Mucosa of gallbladder (tissue), 1 donor: ENCODE results near the gene PTPRQ. TPM values are rescaled to one million over a fixed set of nuclear protein-coding genes. Genes with fewer than 3 reads are reported as not detected.
"Not testable (repeated sequence)": the region's sequence is repeated elsewhere in the genome, so short reads cannot be mapped to it uniquely, and the experiment has no call there.

Experiments used
- DNase-seq: peaks from one replicate; pipeline ENCODE4 v3.0.0-alpha.2; 2020; ENCODE audit warnings: low spot score
- total RNA-seq: library from RNA; stranded (reverse); gene quantifications from one replicate; pipeline ENCODE4 v1.2.1, GENCODE V29; 2021
- donor health status: DM: no; HTN: no; CAD: no.

The PTPRQ gene
- total RNA-seq, 1 donor from 2014 or later: 1.3 TPM

GRCh38 chr12:80470403-80470802 is 26.4 kb downstream of the PTPRQ start:
- no peak for DNase-seq

GRCh38 chr12:80472236-80472635 is 28.2 kb downstream of the PTPRQ start:
- DNase-seq: no peak

DNA sequence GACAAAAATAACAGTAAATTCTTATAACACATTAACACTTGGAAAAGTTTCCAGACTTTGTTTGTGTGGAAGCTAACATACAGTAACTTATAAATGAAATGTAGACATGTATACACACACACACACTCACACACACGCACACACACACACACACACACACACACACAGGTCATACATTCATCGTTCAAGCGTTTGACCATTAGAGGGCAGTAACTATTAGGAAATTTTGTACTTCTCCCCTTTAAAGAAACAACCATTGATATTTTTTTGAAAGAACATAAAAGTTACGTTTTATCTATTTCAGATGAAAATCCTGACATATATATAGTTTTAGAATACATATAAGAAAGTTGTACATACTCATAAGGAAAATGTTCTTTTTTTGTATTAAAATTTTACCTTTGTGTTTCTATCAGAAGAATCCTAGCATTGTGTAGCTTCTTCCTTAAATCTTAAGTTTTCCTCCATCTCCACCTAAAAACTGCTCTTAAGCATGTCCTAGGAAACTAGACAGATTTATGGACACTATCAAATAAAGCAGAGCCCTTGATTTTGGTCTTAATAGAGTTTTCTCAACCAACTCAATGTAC is 29.0 kb downstream of the PTPRQ start:
- DNase-seq: no peak

DNA sequence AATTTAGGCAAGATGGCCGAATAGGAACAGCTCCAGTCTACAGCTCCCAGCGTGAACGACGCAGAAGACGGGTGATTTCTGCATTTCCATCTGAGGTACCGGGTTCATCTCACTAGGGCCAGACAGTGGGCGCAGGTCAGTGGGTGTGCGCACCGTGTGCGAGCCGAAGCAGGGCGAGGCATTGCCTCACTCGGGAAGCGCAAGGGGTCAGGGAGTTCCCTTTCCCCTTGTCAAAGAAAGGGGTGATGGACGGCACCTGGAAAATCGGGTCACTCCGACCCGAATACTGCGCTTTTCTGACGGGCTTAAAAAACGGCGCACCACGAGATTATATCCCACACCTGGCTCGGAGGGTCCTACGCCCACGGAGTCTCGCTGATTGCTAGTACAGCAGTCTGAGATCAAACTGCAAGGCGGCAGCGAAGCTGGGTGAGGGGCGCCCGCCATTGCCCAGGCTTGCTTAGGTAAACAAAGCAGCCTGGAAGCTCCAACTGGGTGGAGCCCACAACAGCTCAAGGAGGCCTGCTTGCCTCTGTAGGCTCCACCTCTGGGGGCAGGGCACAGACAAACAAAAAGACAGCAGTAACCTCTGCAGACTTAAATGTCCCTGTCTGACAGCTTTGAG is 33.6 kb downstream of the PTPRQ start:
- DNase-seq: not testable (repeated sequence)

- no peak for DNase-seq
These were observed 40.7 kb downstream of the PTPRQ start for GRCh38 chr12:80484746-80485145.

GRCh38 chr12:80485222-80485987 is 41.4 kb downstream of the PTPRQ start:
- DNase-seq: no peak

GRCh38 chr12:80490329-80490728 is 46.3 kb downstream of the PTPRQ start:
- no peak for DNase-seq

DNA sequence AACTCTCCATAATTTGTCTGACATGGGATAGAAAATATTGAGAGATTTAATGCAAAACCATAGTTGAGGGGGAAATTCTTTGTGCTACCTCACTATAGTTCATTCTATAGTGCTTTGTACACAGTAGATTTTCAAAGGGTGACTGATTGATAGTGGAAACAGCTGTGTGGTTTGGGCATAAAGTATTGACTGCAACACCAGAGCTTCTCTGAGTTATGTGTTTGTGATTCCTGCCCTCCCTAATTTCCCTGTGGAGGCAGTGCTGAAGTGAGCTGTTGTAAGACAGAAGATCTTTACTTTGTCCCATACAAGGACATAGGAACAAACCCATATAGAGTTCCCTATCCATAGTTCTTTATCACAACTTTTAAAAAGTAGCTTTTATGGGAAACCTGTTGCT is 47.1 kb downstream of the PTPRQ start:
- DNase-seq: no peak

DNA sequence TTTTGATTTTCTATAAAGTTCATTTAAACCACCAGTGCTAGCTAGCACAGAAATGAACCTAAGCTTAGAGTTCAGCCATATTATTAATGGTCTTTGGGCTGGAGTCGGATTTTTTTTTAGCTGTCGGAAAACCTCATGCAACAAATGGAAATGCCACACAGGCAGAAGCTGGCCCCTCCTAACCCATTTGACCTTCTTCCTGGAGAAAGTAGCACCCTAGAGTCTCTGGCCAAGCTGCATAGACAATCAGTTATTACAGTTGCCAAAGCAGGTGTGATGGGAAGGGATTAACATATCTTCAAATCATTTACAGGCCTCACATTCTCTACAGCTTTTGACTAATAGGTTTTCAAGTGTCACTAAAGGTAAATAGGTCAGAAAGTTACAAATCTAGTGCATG is 49.4 kb downstream of the PTPRQ start:
- no peak for DNase-seq

GRCh38 chr12:80494836-80495235 is 50.8 kb downstream of the PTPRQ start:
- no peak for DNase-seq

- DNase-seq: no peak
These were observed 54.2 kb downstream of the PTPRQ start for GRCh38 chr12:80498059-80498728.

DNA sequence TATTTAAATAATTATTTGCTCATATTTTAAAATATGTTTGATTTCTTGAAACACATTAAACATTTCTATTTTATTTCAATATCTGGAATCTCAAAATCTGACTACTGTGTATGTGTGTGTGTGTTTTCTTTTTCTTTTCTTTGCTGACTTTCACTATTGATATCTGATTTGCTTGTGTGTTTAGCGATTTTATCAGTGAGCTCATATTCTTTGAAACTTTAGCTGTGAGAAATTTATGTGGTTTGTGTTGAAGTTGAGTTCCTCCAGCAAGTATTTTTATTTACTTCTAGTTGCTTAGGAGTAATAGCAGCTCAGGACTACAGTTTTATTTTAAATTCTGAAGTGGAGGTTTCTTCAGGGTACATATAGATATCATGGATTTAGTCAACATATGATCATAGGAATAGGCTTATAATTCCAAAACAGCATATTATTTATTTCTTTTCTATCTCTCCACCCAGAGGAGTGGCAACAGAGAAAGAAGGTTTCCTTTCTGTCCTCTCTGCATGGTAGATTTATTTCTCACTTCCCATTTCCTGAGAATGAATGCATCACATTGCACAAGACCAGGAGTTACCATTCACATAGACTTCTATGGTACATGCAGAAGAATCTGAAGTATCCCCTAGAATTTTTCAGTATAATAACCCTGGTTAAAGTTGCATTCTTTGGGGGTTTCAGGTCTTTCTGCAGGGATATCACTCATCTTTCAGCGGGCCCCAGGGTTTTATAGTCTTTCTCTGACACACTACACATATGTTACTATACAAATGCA is 60.5 kb downstream of the PTPRQ start:
- no peak for DNase-seq

- DNase-seq: no peak
These were observed 65.9 kb downstream of the PTPRQ start for GRCh38 chr12:80509781-80510556.

DNA sequence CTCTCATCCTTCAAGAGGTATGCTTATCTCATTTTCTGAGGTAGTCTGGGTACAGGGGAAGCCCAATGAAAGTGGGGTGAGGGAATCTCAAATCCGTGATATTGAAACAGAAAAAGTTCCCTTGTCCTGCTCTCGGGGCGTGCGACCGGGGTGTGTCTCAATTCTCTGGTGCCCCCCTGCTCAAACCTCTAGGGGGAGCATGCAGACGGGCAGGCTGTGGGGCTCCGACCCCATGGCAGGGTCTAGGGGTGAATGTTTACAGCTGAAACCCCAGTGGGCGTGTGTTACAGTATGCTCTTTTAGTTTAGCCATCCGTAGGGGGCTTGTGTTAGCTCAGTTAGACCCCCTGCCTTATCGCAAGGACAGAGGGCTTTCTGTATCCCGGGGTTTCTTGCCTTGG is 68.7 kb downstream of the PTPRQ start:
- DNase-seq: no peak

DNA sequence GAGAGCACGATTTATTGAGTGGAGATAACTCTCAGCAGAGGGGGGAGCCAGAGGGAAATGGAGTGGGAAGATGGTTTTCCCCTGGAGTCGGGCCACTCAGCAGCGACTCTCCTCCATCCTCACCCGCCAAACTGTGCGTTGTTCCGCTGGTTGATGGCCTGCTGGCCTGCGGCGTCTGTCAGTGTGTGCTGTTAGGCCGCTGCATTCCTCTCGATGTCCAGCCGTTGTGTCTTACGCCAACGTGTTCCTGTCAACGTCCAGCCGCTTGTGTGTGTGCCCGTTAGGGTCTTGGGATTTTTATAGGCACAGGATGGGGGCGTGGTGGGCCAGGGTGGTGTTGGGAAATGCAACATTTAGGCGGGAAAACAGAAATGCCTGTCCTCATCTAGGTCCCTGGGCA is 69.2 kb downstream of the PTPRQ start:
- DNase-seq: no peak

DNA sequence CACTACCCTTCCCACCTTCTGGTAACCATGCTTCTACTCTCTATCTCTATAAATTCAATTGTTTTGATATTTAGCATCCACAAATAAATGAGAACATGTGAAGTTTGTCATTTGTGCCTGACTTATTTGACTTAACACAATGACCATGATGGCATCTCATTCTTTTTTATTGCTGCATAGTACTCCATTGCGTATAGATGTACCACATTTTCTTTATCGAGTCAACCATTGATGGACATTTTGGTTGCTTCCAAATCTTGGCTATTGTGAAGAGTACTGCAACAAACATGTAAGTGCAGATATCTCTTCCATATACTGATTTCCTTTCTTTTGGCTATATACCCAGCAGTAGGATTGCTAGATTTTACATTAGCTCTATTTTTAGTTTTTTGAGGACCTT is 73.6 kb downstream of the PTPRQ start:
- DNase-seq: no peak

DNA sequence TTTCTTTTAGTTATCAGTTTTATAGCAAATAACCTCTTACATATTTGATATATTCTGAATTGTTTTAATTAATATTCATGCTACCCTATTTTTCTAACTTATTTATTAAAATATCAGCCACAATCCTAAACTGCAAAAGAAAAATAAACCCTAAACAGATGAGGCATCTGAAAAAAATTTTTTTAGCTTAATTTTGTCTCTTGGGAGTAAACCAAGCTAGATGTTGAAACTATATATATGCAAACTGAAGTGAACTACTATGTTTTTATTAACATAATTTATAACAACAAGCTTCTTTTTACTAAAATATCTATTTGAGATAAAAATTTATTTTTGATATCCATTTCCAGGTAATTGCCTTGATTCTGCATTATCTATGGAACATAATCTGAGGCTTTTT is 87.6 kb downstream of the PTPRQ start:
- DNase-seq: no peak

DNA sequence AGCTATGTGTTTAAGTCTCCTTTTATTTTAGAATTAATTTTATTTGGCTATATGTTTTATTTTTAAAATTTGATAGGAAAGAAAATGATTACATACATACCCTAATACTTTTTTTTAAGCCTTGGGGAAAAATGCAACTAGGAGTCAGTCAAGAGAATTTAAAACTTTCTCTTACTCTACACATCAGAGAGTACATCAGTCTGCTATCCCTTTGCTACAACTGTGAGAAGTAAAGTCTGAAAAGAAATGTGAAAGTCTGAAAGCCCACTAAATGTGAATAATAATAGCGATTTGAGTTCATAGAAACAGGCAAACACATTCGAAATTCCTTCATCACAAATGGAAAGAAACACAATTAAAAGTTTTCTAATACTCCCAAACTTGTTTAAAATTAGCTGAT is 95.0 kb downstream of the PTPRQ start:
- DNase-seq: no peak

GRCh38 chr12:80549298-80549697 is 105.3 kb downstream of the PTPRQ start:
- DNase-seq: no peak

DNA sequence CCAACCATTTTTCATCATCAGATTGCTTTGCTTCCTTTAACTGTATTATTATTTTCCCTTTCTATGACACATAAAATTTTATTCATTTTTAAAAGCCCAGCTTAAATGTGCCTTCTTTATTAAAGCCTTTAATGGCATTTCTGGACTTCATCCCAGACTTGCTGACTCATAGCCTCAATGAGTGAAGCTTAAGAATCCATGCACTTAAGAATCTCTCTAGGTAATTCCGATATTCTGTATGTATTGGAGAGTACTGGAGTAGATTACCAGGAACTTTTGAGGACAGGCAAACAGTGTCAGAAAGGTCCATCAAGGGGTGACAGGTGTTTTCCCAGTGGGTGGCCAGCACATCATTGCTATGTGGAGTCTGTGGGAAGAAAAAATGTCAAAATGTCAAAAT is 107.9 kb downstream of the PTPRQ start:
- DNase-seq: no peak

DNA sequence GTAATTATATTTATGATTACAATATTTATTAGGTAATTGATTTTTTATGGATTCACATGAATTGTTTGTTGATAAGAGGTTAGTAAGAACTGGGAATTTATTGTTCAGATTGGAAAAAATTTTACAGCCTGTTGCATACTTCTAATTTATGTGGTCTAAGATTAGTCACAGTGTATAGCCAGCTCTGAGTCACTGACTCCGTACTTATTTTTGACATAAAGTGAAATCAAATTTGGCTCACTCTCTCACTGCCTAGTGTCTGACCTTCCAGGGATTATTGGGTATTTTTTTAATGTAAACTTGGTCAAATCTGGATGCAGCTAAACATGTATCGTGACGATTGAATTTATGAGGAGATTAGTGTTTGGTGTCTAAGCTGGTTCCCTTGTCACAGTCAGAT is 109.3 kb downstream of the PTPRQ start:
- no peak for DNase-seq
